K562 (cell line): ENCODE results near the gene LRCH1. TPM values are rescaled to one million over a fixed set of nuclear protein-coding genes. Genes with fewer than 3 reads are reported as not detected.

Experiments
- ATAC-seq: fragments of 200-7000 bp; cut with Tn5 transposase; 3 replicates; pipeline ENCODE4 v1.9.1; 2020; ENCODE audit warnings: moderate library complexity
- BruUV-seq: library from RNA; stranded (reverse); fragments of 400-500 nt; replicated peaks from 2 replicates; lab custom pipeline; 2021; lab: Mats Ljungman, UMichigan
- CTCF ChIA-PET: fragments of 300-600 bp; formaldehyde crosslinking; extraction: SDS; loops from one replicate; lab custom pipeline; 2021; ENCODE audit warnings: low intra/inter-chr PET ratio; lab: Yijun Ruan, JAX
- POLR2A ChIA-PET: fragments of 300-600, 350-650 bp; sonication (Branson Sonifier 250); formaldehyde crosslinking; extraction: SDS; loops from one replicate; lab custom pipeline; 2021; ENCODE audit warnings: antibody characterized with exemption, inconsistent platforms; lab: Yijun Ruan, JAX
- DNase-seq, 4 experiments: peaks; one replicate each; pipeline versions ENCODE4 v3.0.0 to v3.0.0-alpha.2; 2011 to 2018; ENCODE audit warnings: low spot score in 3 of 4, mixed read lengths in 3 of 4; ENCODE audit errors: extremely low read depth in 1 of 4
- FAIRE-seq: peaks from 2 replicates; lab custom pipeline; 2011; peaks lifted over from hg19 to GRCh38; lab: Jason Lieb, UNC
- H2AFZ ChIP-seq: 2 replicates; pipeline ENCODE4 v1.6.0; 2011; ENCODE audit warnings: low read depth, low read length, control low read depth, inconsistent platforms
- H3K27ac ChIP-seq: fragments of 200-600 bp; 3 replicates; pipeline ENCODE4 v1.8.0; 2011; ENCODE audit warnings: low read depth, mild to moderate bottlenecking, control low read depth, inconsistent platforms, low read length, moderate library complexity, mixed read lengths; ENCODE audit errors: extremely low read depth
- H3K27me3 ChIP-seq, 2 experiments: fragments of 300-600 bp in 1 of 2; 2 replicates in 1 of 2; 3 replicates in 1 of 2; pipeline versions ENCODE4 v1.6.0 to v1.8.0; 2011; ENCODE audit warnings: inconsistent platforms in 2 of 2, low read length in 2 of 2, mild to moderate bottlenecking in 1 of 2, mixed read lengths in 1 of 2, moderate library complexity in 1 of 2; ENCODE audit not compliant: control insufficient read depth in 2 of 2, insufficient read depth in 2 of 2
- H3K36me3 ChIP-seq: fragments of 300-600 bp; 3 replicates; pipeline ENCODE4 v1.8.0; 2011; ENCODE audit warnings: mild to moderate bottlenecking, low read length, inconsistent platforms; ENCODE audit not compliant: control insufficient read depth, insufficient read depth
- H3K4me1 ChIP-seq, 2 experiments: fragments of 200-600 bp in 1 of 2; replicated peaks in 1 of 2; 2 replicates in 1 of 2; 3 replicates in 1 of 2; pipeline versions ENCODE4 v1.5.1 to v1.8.0; 2011; ENCODE audit warnings: inconsistent platforms in 2 of 2, low read length in 2 of 2, mild to moderate bottlenecking in 1 of 2, mixed read lengths in 1 of 2, moderate library complexity in 1 of 2; ENCODE audit not compliant: control insufficient read depth in 2 of 2, insufficient read depth in 2 of 2
- H3K4me2 ChIP-seq: 2 replicates; pipeline ENCODE4 v1.6.1; 2011; ENCODE audit warnings: low read length, control low read depth, inconsistent platforms, mixed read lengths; ENCODE audit not compliant: insufficient read depth
- H3K4me3 ChIP-seq: fragments of 200-600 bp; sonication (generic), shearing (Covaris generic); 2 replicates; pipeline ENCODE4 v1.5.1; 2016; ENCODE audit warnings: control low read depth, inconsistent platforms
- H3K79me2 ChIP-seq: fragments of 200-600 bp; 3 replicates; pipeline ENCODE4 v1.8.0; 2011; ENCODE audit warnings: low read length, inconsistent platforms; ENCODE audit not compliant: control insufficient read depth, insufficient read depth
- H3K9ac ChIP-seq, 2 experiments: 2 replicates each; pipeline versions ENCODE4 v1.6.0 to v1.6.1; 2011; ENCODE audit warnings: low read depth in 2 of 2, low read length in 2 of 2, control low read depth in 1 of 2, inconsistent platforms in 1 of 2, mild to moderate bottlenecking in 1 of 2, mixed read lengths in 1 of 2; ENCODE audit not compliant: insufficient read depth in 1 of 2
- H3K9me1 ChIP-seq: one replicate; pipeline ENCODE4 v1.6.0; 2011; ENCODE audit warnings: inconsistent platforms, mild to moderate bottlenecking, low read length, moderate library complexity; ENCODE audit not compliant: control insufficient read depth, insufficient read depth
- H3K9me3 ChIP-seq: replicated peaks from 2 replicates; pipeline ENCODE4 v1.5.1; 2011; ENCODE audit warnings: low read depth, low read length, inconsistent platforms; ENCODE audit not compliant: control insufficient read depth, insufficient read depth
- H4K20me1 ChIP-seq: replicated peaks from 2 replicates; pipeline ENCODE4 v1.6.1; 2011; ENCODE audit warnings: low read length, inconsistent platforms, mixed read lengths; ENCODE audit not compliant: control insufficient read depth, insufficient read depth
- BRD4 ChIP-seq: fragments of 200-600 bp; sonication (generic); IDR thresholded peaks from 2 replicates; pipeline ENCODE4 v1.6.1; 2017; ENCODE audit warnings: inconsistent platforms
- CBX8 ChIP-seq: fragments of 200-600 bp; sonication (generic); IDR thresholded peaks from 2 replicates; pipeline ENCODE4 v1.6.1; 2012; ENCODE audit warnings: borderline replicate concordance, mixed run types, low read depth, mild to moderate bottlenecking, moderate library complexity, mixed read lengths, low read length, control low read depth, inconsistent platforms; ENCODE audit not compliant: poor library complexity, severe bottlenecking; ENCODE audit errors: extremely low read depth
- CEBPB ChIP-seq: fragments of 450-650 bp; IDR thresholded peaks from 2 replicates; pipeline ENCODE4 v1.6.1; 2016; ENCODE audit warnings: missing genetic modification characterization, missing compliant biosample characterization
- CEBPG ChIP-seq, 3 experiments: fragments of 200-800 bp in 1 of 3; sonication (Bioruptor generic) in 1 of 3; sonication (generic) in 1 of 3; formaldehyde crosslinking in 1 of 3; IDR thresholded peaks in 2 of 3; conservative IDR thresholded peaks in 1 of 3; 2 replicates each; pipeline versions ENCODE4 v1.6.1 to v1.8.0; 2016 to 2022; ENCODE audit warnings: missing compliant biosample characterization in 2 of 3, missing genetic modification characterization in 2 of 3, mild to moderate bottlenecking in 1 of 3, missing genetic modification reagents in 1 of 3
- SIRT6 ChIP-seq: IDR thresholded peaks from one replicate; pipeline ENCODE4 v1.6.1; 2012; ENCODE audit warnings: low read depth, mild to moderate bottlenecking, control low read depth, inconsistent platforms, low read length, moderate library complexity
- WGBS: fragments of 100-300 bp; shearing (Covaris generic); methylation state at CpG from one replicate; pipeline ENCODE4 v1.1.6; 2016; ENCODE audit warnings: low coverage, mixed read lengths; ENCODE audit not compliant: insufficient coverage; ENCODE audit errors: missing lambda C conversion rate; 5-methylcytosine and 5-hydroxymethylcytosine counted together
- in situ Hi-C: fragments of 300-500 bp; cut with MboI; formaldehyde crosslinking; loops from 4 replicates; pipeline ENCODE4 v1.15.0; 2018; ENCODE audit warnings: inconsistent platforms, mixed read lengths
- intact Hi-C: fragments of 100-400 bp; cut with micrococcal nuclease; formaldehyde crosslinking; loops from 2 replicates; pipeline ENCODE4 v1.14.2; 2022
- polyA plus RNA-seq, 8 experiments: library from polyadenylated mRNA; depleted of rRNA in 4 of 8; stranded (reverse) in 5 of 8; unstranded in 3 of 8; fragments of >200 nt; fragmentation: Nextera tagmentation in 2 of 8; fragmentation: Illumina TruSeq in 1 of 8; extraction: Ambion mirVana in 2 of 8; extraction: Trizol in 1 of 8; gene quantifications; 2 replicates each; pipeline versions ENCODE4 v1.2.1 to v1.2.3, GENCODE V29; 2011 to 2014; ENCODE audit warnings: inconsistent platforms in 1 of 8, missing spikeins in 1 of 8
- total RNA-seq, 7 experiments: library from RNA; depleted of rRNA in 6 of 7; stranded (reverse); fragments of >200 nt in 6 of 7; fragmentation: Illumina TruSeq in 2 of 7; extraction: Trizol in 2 of 7; gene quantifications; 2 replicates each; pipeline versions ENCODE4 v1.2.1 to v1.2.3, GENCODE V29; 2011 to 2021; ENCODE audit warnings: low replicate concordance in 1 of 7
- TF ChIP-seq, protein P1 (sequence below): fragments of 200-600 bp; sonication (generic); IDR thresholded peaks from one replicate; pipeline ENCODE4 v1.6.1; 2012; ENCODE audit warnings: mild to moderate bottlenecking, low read depth, low read length, inconsistent platforms

LRCH1 gene
- total and polyA plus RNA-seq, 9 of the 15 experiments (the other 6 are each of a cell fraction or from before 2014, with no cell fraction given): 1.1 to 6.8 (median 3.7) TPM

DNA sequence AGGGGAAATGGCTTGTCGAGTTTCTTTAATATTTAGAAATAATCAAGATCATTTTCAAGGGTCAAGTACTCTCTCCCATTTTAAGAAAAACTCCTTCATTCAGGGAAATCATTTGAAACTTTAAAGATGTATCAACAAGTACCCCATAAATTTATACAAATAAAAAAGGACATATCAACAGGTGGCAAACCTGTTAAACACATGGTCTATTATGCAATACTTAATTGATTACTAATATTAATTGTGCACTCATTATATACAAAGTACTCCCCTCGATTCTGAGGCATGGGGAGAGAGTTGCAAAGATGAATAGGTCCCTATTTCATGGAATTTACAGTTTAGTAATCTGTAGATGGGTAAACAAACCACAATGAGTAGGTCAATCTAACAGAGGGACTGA, 2.1 kb upstream of the LRCH1 start:
- no peak overlapping the region for H2AFZ ChIP-seq
- in situ Hi-C loops (no loop called here), intact Hi-C loops (loop anchor here (1.0 to 5.0 kb wide), 3 partner anchors 58 to 170 kb away; no protein-coding TSS in a partner anchor)
- CTCF ChIA-PET: interaction anchor here (3.1 kb wide), 1 partner anchor 170 kb away, joined by 18 read pairs; no protein-coding TSS in a partner anchor
- H3K4me2 ChIP-seq: no peak overlapping the region
- TF ChIP-seq CEBPG (CRISPR knock-in tag; IDR thresholded peaks at IDR 0.05) (no peak), CEBPG (tag; conservative IDR thresholded peaks at IDR 0.05 in 1 of 2, IDR thresholded peaks at IDR 0.05 in 1 of 2) (0 out of 4 replicates have a peak, but pooled peaks of 1 of the 2 experiments have one; percentile 19), CBX8 (no peak), CEBPB (tag) (0 out of 2 replicates have a peak, but pooled peaks have one; percentile 31), BRD4 (no peak), SIRT6 (no peak)
- TF ChIP-seq, protein P1, sequence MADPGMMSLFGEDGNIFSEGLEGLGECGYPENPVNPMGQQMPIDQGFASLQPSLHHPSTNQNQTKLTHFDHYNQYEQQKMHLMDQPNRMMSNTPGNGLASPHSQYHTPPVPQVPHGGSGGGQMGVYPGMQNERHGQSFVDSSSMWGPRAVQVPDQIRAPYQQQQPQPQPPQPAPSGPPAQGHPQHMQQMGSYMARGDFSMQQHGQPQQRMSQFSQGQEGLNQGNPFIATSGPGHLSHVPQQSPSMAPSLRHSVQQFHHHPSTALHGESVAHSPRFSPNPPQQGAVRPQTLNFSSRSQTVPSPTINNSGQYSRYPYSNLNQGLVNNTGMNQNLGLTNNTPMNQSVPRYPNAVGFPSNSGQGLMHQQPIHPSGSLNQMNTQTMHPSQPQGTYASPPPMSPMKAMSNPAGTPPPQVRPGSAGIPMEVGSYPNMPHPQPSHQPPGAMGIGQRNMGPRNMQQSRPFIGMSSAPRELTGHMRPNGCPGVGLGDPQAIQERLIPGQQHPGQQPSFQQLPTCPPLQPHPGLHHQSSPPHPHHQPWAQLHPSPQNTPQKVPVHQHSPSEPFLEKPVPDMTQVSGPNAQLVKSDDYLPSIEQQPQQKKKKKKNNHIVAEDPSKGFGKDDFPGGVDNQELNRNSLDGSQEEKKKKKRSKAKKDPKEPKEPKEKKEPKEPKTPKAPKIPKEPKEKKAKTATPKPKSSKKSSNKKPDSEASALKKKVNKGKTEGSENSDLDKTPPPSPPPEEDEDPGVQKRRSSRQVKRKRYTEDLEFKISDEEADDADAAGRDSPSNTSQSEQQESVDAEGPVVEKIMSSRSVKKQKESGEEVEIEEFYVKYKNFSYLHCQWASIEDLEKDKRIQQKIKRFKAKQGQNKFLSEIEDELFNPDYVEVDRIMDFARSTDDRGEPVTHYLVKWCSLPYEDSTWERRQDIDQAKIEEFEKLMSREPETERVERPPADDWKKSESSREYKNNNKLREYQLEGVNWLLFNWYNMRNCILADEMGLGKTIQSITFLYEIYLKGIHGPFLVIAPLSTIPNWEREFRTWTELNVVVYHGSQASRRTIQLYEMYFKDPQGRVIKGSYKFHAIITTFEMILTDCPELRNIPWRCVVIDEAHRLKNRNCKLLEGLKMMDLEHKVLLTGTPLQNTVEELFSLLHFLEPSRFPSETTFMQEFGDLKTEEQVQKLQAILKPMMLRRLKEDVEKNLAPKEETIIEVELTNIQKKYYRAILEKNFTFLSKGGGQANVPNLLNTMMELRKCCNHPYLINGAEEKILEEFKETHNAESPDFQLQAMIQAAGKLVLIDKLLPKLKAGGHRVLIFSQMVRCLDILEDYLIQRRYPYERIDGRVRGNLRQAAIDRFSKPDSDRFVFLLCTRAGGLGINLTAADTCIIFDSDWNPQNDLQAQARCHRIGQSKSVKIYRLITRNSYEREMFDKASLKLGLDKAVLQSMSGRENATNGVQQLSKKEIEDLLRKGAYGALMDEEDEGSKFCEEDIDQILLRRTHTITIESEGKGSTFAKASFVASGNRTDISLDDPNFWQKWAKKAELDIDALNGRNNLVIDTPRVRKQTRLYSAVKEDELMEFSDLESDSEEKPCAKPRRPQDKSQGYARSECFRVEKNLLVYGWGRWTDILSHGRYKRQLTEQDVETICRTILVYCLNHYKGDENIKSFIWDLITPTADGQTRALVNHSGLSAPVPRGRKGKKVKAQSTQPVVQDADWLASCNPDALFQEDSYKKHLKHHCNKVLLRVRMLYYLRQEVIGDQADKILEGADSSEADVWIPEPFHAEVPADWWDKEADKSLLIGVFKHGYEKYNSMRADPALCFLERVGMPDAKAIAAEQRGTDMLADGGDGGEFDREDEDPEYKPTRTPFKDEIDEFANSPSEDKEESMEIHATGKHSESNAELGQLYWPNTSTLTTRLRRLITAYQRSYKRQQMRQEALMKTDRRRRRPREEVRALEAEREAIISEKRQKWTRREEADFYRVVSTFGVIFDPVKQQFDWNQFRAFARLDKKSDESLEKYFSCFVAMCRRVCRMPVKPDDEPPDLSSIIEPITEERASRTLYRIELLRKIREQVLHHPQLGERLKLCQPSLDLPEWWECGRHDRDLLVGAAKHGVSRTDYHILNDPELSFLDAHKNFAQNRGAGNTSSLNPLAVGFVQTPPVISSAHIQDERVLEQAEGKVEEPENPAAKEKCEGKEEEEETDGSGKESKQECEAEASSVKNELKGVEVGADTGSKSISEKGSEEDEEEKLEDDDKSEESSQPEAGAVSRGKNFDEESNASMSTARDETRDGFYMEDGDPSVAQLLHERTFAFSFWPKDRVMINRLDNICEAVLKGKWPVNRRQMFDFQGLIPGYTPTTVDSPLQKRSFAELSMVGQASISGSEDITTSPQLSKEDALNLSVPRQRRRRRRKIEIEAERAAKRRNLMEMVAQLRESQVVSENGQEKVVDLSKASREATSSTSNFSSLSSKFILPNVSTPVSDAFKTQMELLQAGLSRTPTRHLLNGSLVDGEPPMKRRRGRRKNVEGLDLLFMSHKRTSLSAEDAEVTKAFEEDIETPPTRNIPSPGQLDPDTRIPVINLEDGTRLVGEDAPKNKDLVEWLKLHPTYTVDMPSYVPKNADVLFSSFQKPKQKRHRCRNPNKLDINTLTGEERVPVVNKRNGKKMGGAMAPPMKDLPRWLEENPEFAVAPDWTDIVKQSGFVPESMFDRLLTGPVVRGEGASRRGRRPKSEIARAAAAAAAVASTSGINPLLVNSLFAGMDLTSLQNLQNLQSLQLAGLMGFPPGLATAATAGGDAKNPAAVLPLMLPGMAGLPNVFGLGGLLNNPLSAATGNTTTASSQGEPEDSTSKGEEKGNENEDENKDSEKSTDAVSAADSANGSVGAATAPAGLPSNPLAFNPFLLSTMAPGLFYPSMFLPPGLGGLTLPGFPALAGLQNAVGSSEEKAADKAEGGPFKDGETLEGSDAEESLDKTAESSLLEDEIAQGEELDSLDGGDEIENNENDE: no peak
- no peak overlapping the region for H3K4me3 ChIP-seq
- H4K20me1 ChIP-seq: no peaks in the 10 kb centered on the region
- H3K79me2 ChIP-seq: peaks cover 27% of the 10 kb centered on the region
- WGBS: 6% methylated on average over 2 of the region's 2 CpGs
- DNase-seq (no peak), ATAC-seq (no peak), FAIRE-seq (no peak)
- no peaks in the 10 kb centered on the region for H3K36me3 ChIP-seq
- H3K27ac ChIP-seq: no peak overlapping the region
- POLR2A ChIA-PET: interaction anchor here (0.8 kb wide), 1 partner anchor 185 kb away, joined by 3 read pairs; no protein-coding TSS in a partner anchor
- peaks cover 9 to 17% of the 10 kb centered on the region in 2 experiments; a peak in 4 of 5 replicates for H3K4me1 ChIP-seq
- H3K9me3 ChIP-seq: no peaks in the 10 kb centered on the region
- no peak overlapping the region for H3K9ac ChIP-seq
- H3K9me1 ChIP-seq: no peaks in the 10 kb centered on the region
- H3K27me3 ChIP-seq: peaks cover 2 to 6% of the 10 kb centered on the region in 2 experiments; a peak in 1 of 5 replicates
- no TSS peak for BruUV-seq
